ENCODE measurements around the gene DYNLT3. TPM values are rescaled to one million over a fixed set of nuclear protein-coding genes. Genes with fewer than 3 reads are reported as not detected.

The DYNLT3 gene
- total RNA-seq, 6 experiments from 2014 or later = 24.9 to 37.3 (median 35.0) TPM

- TF ChIP-seq CTCF (IDR thresholded peaks at IDR 0.05) = no peak
Measured at GRCh38 chrX:37872303-37872655, 24.9 kb upstream of the DYNLT3 start.

GRCh38 chrX:37871626-37872302 lies 24.4 kb upstream of the DYNLT3 start:
- peaks cover 38% of the 10 kb centered on the region for H3K4me1 Mint-ChIP-seq (ENCODE audit: low read depth)

More at GRCh38 chrX:37872303-37872655, 24.9 kb upstream of the DYNLT3 start:
- Mint-ChIP-seq H3K27me3 (ENCODE audit: insufficient read depth) (peaks cover 1% of the 10 kb centered on the region; the same call in 1 of the 2 replicates), H3K4me3 (peak overlapping the region; percentile 62; the same call in 1 of the 2 replicates), H3K4me1 (ENCODE audit: low read depth) (peaks cover 38% of the 10 kb centered on the region), H3K27ac (peak overlapping the region; percentile 69), H3K36me3 (ENCODE audit: low read depth) (no peaks in the 10 kb centered on the region; the same call in 1 of the 2 replicates), H3K9me3 (no peaks in the 10 kb centered on the region)
- no peak for DNase-seq

GRCh38 chrX:37867536-37868153 lies 20.3 kb upstream of the DYNLT3 start:
- Mint-ChIP-seq H3K27me3 (ENCODE audit: insufficient read depth) (peaks cover 4% of the 10 kb centered on the region), H3K4me1 (ENCODE audit: low read depth) (peaks cover 26% of the 10 kb centered on the region), H3K4me3 (no peak overlapping the region), H3K36me3 (ENCODE audit: low read depth) (no peaks in the 10 kb centered on the region; the same call in 1 of the 2 replicates), H3K9me3 (no peaks in the 10 kb centered on the region), H3K27ac (no peak overlapping the region)
- DNase-seq = no peak
- TF ChIP-seq CTCF (IDR thresholded peaks at IDR 0.05) = no peak

More at GRCh38 chrX:37871626-37872302, 24.4 kb upstream of the DYNLT3 start:
- Mint-ChIP-seq H3K27ac (peak overlapping the region; percentile 25), H3K27me3 (ENCODE audit: insufficient read depth) (peaks cover 4% of the 10 kb centered on the region), H3K36me3 (ENCODE audit: low read depth) (no peaks in the 10 kb centered on the region; the same call in 1 of the 2 replicates), H3K9me3 (no peaks in the 10 kb centered on the region), H3K4me3 (peak overlapping the region; percentile 47; the same call in 1 of the 2 replicates)
- TF ChIP-seq CTCF (IDR thresholded peaks at IDR 0.05) = no peak
- peak; percentile 76 for DNase-seq

GRCh38 chrX:37863728-37864127 lies 16.4 kb upstream of the DYNLT3 start:
- Mint-ChIP-seq H3K9me3 (no peaks in the 10 kb centered on the region), H3K4me3 (no peak overlapping the region), H3K27ac (no peak overlapping the region), H3K4me1 (ENCODE audit: low read depth) (peaks cover 13% of the 10 kb centered on the region), H3K36me3 (ENCODE audit: low read depth) (no peaks in the 10 kb centered on the region; the same call in 1 of the 2 replicates), H3K27me3 (ENCODE audit: insufficient read depth) (peaks cover 10% of the 10 kb centered on the region)
- DNase-seq = no peak
- TF ChIP-seq CTCF (IDR thresholded peaks at IDR 0.05) = no peak

- Mint-ChIP-seq H3K36me3 (ENCODE audit: low read depth) (no peaks in the 10 kb centered on the region), H3K9me3 (no peaks in the 10 kb centered on the region), H3K4me1 (ENCODE audit: low read depth) (peaks cover 6% of the 10 kb centered on the region; the same call in 1 of the 2 replicates), H3K27ac (no peak overlapping the region), H3K27me3 (ENCODE audit: insufficient read depth) (peaks cover 11% of the 10 kb centered on the region), H3K4me3 (no peak overlapping the region)
- no peak for DNase-seq
- TF ChIP-seq CTCF (IDR thresholded peaks at IDR 0.05) = no peak
Measured at GRCh38 chrX:37862851-37863250, 15.5 kb upstream of the DYNLT3 start.
